Stimulated activated CD4-positive, alpha-beta T cell treated with anti-CD3 and anti-CD28 coated beads, Interleukin-1b, Interleukin-23, amount 100 ng/mL, for 1 hour (primary cell): ENCODE data around the gene GAS2L2.
"Not testable (repeated sequence)": the region's sequence is repeated elsewhere in the genome, so short reads cannot be mapped to it uniquely, and the experiment has no call there.

Experiments used
- DNase-seq, 2 donors: peaks; one replicate each; pipeline ENCODE4 v3.0.0-alpha.2; 2020; ENCODE audit warnings: low read depth in 2 of 2

Gene GAS2L2

DNA sequence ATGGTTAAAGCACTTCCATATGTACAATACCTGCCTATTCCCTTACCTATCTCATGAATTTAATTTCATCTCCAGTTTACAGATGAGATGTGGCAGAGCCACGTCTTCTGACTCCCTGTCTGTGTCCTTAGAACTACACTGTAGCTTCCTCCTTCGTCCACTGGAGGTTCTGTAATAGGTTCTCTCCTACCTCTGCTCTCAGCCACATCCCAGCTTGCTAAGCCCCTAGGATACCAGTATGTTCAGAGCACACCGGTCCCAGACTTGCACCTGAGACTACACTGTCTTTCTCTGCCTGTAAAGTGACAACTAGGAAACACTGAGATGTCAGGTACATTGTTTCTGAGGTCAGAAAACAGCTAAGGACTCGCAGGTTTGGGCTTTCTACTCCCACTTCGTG lies 25.4 kb downstream of the GAS2L2 start:
- no peak for DNase-seq

DNA sequence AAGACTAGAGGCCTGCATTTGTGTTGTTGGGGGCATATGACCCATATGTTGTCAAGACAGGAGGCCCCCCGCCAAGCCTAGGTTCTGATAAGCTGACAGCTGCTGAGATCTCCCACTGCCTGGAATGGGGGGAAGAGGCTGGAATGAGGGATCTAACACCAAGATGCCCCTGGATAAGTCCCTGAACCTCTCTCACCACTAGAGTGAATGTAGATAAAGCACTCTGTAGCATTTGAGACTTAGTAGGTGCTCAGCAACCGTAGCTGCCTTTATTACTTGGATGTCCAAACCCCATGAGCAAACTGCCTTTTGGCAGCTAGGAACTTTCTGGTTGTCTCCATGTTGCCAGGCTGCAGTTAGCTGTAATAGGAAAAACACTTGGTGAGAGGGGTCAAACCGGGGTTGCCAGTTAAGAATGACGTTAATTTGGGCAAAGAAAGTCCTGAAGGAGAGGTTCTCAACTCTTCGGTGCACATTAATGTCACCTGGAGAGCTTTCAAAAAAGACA lies 26.0 kb downstream of the GAS2L2 start:
- no peak for DNase-seq

DNA sequence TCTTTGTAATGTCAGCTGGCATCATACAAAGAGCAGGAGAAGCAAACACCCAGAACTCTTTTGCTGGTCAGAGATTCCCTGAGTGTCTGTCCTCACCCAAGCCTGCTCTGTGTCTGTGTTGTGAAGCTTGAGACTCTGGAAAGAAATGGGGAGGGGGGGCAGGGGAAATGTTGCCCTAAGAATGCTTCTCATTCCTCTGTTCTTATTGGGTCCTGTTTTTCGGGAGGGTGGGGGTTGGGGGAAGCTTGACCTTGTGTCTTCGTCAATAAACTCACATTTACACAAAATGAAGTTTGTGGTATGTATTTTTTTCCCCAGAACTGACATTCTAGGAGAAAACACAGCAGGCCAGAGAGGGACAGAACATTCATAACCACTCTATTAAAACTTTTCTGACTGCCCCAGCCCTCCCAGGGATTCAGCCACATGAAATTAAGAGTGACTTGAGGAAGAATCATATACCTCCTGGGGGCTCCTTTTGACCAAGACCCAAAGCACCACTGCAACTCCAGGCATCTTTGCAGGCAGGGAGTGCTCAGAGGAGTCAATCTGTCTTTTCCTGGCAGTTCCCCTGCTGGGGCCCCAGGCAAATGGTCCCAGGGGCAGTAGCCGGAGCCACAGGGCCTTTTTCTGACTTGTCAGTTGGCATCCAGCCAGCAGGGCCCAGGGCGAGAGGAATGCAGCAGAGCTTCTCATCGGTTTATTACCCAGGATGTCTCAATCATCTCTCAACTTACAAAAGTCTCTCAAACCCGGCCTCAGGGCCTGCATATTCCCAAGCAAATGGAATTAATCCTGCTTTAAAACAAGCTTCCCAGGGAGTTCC lies 26.7 kb downstream of the GAS2L2 start:
- DNase-seq, result no peak

DNA sequence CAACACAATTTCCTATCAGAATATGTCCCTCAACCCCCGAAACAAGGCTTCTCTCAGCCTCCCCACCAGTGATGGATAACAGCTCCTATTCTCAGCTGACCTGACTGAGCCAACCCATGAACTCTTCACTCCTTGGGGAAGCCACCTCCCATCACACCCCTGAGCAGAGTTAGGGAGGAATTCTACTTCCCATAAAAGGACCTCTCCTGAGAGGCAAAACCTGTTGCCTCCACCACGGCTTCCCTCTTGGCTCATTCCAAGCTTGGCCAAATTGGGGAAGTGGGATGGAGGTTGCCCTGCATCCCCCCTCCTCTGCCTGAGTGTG lies 27.3 kb downstream of the GAS2L2 start:
- no peak for DNase-seq

DNA sequence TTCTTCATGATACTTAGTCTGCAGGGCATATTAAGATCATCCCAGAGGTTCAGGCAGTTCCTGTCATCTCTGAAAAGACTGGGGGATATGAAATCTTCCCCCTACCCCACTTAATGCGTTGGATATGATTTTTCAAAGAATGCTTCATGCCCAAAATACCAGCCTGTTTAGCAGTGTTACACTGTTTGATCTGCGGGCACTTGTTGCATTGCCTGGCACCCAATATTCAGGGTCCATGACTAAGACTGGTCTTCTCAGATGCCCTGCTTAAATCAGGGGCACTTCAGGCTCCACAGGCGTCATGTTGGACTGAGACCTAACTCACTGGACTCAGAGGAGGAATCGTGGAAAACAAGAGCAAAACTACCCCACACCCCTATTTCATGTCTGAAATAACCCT lies 28.0 kb downstream of the GAS2L2 start:
- DNase-seq, result no peak

DNA sequence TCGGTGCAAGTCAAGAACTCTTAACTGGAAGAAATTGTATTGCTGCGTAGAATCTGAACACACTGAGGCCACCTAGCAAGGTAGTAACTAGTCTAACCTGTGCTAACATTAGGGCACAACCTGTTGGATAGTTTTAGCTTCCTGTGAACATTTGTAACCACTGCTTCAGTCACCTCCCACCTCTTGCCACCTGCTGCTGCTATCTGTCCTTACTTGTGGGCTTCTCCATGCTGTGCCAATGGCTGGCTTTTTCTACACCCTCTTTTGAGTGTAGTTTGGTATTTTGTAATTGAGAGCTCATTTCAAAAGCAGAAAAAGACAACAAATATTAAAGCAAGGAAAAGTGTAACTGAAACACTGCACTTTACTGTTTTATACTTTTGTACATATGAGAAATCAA lies 29.3 kb downstream of the GAS2L2 start:
- no peak for DNase-seq

DNA sequence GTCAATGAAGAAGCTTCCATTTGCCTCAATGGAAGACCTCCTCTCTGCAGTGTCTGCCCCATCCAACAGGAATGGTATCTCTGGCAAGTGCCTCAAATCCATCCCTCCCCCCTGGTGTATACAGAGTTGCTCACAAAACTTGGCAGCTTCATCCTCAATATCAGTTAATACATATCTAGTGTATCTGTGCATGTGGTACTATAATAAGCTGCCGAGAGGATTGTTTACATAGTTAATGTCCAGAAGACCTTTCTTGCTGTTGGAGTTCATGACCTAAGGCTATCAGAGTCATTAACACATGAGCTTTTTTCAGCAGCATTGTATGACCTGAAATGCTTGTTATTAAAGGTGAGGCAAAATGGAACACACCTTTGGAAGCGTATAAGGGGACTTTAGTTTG lies 35.6 kb downstream of the GAS2L2 start:
- no peak for DNase-seq

DNA sequence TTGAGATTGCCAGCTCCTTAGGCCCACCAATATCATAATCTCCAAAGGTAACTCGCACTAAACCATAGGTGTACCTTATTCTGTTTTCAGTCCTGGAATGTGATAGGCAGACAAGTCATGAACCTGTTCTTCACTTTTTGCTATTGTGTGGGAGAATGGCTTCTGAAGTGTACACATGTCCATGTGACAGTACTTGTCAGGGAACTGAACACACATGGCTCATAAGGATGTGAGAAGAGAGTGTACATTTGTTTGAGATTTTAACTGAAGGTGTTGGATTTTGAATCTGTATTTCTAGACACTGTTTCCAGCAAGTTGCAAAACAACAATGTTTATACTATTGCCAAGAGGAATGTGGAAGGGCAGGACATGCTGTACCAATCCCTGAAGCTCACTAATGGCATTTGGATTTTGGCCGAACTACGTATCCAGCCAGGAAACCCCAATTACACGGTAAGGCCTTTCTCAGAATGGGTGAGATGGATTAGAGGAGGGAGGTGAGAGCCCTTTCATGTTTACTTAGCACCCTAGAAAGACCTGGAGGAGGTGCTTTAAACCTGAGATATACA lies 36.1 kb downstream of the GAS2L2 start:
- no peak for DNase-seq

DNA sequence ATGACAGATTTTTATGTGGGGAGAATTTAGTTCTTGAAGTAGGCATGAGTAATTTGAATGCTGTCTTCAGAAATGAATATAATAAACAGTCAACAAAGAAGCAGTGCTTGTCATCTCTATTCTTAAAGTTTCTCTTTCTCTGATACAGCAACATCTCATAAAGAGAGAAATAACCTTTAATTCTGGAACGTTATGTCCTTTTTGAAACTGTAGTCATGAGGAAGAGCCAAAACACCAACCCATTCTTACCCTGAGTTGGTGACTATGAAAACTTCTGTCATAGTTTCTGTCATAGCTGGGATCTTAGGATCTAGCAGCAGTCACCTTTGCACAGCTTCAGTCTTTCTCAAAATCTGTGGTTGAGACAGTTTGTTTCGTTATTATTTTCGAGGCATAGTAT lies 36.9 kb downstream of the GAS2L2 start:
- DNase-seq, result no peak

DNA sequence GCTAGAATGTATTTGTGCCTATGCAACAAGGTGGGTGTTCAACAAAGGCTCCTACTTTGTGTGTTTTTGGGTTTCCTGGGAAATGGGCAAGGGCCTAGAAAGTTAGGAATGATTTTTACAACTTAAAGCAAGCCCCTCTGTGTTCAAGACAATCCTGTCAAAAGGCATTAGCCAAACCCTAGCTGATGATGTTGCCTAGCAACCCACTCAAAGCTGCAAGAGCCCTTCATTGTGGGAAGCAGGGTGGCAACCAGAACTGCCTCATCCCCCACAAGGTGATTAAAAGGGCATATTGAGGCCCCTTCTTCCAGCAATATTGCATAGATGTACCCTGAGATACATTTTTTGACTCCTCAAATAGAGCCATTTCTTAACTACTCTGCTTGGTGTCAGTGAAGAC lies 37.6 kb downstream of the GAS2L2 start:
- DNase-seq, result no peak

DNA sequence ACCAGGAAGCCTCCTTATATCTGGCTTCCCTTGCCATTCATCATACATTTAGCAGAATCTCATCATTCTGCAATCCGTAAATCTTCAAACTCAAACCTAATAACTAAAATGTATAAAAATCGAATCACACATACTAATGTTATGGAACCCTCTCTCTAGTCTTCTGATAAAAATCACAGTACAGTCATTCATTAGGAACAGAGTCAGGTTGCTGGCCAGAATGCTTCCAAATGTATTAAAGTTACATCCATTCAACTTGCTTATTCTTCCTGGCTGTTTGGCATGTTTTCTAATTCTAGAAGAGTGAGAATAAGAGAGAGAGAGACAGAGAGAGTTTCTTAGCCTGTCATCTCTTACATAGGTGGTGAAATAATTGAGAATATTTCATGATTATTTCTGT lies 38.1 kb downstream of the GAS2L2 start:
- DNase-seq, result no peak

DNA sequence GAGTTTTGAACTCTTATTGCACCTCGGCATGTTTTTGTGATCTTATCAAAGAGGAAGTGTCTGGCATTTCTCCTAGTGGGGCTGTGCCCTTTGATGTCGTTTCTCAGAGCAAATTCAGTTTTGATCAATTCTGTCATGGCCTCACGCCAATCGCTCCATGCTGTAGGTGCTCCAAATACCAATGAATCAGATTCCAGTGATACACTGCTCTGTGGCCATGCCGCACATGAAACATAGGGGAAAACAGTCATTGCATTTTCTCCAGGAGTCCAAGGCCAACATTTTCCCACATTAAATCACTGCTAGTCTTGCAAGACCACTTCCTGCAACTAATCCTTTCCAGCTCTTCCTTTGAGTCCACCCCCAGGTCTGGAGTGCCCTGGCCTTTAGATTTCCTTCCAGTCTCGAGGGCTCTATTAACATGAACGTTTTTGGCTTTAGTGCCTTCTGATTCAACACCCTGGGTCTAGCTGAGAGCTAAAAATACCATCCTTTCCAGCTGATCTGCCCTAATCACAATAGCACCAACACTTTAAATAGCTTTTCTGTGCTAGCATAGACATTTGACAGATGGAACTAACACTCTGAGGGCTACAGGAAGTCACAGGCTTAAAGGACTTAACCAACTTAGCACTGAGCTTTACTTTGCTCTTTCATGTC lies 39.8 kb downstream of the GAS2L2 start:
- DNase-seq, result no peak

DNA sequence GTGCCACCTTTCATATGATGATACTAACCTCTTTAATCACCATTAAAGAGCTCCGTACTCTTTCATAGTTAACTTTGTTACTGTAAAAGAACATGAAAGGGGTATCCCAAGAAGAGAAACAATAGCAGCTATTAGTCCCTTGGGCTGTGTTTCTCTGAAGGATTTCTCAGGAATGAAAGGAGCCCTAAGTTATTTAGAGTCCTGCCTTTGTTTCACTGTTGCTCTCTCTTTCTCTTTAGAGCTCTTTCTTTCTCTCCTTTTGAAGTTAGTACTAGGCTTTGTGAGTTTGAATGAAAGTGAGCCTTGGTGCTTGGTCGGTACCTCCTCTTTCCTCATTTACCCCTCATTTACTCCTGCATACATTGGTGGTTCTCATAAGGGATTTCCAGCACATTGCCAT lies 42.1 kb downstream of the GAS2L2 start:
- no peak for DNase-seq

DNA sequence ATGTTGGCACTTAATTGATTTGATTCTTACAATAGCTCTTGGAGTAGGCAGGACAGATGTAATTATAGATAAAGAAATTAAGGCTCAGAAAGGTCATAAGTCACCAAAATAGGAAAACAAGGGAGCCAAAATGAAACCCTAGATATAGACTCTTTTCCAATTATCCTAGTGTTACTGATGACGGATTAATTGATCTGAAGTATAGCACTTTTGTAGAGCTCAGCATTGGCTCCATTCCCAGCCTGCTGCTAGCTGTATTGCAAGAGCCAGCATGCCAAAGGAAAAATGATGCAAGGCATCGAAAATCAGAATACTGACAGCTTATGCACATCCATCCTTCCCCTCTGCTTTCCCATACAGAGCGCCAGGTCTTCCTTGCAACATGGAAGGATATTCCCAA lies 43.2 kb downstream of the GAS2L2 start:
- no peak for DNase-seq

DNA sequence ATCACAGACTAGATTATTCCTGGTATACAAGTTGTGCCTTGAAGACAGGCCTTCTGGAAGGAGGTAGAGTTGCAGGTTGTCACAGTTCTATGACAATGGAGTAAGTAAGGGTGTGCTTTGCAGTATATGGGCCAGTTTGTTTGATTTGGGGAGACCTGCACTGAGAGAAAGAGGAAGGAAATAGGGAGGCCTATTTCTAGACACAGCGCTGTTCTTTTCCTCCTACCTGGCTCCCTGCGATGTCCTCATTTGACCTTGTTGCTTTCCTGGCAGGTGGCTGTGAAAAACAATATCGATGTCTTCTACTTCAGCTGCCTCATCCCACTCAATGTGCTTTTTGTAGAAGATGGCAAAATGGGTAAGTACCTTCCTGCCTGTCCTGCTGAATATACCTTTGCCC lies 44.1 kb downstream of the GAS2L2 start:
- no peak for DNase-seq

DNA sequence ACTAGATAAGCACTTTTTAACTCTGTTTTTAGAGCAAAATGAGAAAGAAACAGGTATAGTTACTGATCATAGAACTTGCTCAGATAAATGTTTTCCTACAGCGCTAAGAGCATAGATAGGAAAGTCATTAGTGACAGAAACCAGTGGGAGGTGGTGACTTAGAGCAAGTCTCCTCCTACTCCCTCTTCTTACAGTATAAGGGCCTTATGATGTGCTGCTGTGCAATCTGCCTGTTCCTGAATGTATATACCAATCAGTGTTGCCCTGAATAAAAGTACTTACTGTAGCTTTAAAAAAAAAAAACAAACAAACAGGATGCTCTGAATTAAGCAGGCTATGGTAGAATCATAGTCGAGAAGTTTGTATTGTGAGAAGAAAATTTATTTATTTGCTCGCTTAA lies 44.9 kb downstream of the GAS2L2 start:
- DNase-seq, result no peak

DNA sequence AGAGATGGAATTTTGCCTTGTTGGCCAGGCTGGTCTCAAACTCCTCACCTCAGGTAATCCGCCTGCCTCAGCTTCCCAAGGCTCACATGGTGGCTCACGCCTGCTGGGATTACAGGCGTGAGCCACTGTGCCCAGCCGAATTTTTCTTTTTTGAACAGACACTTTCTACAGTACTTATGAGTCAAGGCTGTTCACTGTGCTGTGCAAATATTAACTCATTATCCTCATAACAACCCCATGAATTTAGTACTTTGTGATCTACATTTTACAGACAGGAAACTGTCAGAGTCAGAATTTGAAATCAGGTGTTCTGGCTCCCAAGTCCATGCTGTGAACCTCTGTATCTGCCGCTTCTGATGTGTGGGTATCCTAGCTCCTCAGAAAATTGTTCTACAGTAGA lies 47.3 kb downstream of the GAS2L2 start:
- DNase-seq, result no peak

DNA sequence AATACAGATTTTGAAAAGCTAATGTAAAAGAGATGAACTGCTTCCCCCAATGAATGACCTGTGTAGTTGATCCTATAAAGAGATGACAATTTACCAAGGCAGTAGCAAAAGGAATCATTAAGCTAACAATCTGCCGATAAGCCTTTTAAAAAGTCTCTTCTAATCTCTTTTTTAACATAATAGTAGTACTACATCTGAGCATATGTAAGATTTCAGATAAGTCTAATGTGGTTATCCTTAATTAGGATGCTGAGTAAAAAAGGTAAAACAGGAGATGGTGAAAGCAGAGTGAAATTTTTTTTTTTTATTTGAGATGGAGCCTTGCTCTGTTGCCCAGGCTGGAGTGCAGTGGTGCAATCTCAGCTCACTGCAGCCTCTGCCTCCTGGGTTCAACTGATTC lies 47.8 kb downstream of the GAS2L2 start:
- no peak for DNase-seq

DNA sequence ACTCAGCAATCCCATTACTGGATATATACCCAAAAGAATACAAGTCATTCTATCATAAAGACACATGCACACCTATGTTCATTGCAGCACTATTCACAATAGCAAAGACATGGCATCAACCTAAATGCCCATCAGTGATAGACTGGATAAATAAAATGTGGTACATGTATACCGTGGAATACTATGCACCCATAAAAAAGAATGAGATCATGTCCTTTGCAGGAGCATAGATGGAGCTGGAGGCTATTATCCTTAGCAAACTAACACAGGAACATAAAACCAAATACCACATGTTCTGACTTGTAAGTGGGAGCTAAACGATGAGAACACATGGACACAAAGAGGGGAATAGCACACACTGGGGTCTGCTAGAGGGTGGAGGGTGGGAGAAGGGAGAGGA lies 49.7 kb downstream of the GAS2L2 start:
- not testable (repeated sequence) for DNase-seq

DNA sequence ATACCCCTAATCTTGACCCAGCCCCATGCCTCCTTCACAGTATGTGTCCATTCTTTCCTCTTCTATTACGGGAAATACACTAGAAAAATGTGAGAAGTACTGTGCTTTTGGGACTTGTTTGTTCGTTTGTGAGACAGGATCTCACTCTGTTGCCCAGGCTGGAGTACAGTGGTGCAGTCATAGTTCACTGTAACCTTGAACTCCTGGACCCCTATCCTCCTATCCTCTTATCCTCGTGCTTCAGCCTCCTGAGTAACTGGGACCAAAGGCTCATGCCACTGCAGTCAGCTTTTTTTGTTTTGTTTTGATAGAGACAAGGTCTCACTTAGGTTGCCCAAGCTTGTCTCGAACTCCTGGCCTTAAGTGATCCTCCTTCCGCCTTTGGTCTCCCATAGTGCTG lies 51.5 kb downstream of the GAS2L2 start:
- DNase-seq, result no peak

DNA sequence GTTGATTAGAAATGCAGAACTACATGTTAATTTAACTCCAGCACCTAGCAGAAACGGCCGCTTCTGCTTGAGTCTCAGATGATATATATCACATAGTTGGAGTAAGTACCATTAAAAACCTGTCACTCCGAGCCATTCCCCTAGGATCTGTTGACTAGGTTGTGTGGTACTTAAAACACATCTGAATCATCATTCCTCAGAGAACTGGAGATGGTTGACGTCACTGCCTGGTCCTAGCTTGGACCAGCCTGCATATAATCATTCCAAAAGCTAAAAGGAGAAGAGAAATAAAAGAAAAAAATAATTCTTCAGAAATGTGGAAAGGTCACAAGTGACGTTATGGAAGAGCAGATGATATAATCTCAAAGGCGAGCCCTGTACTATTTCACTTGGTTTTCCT lies 52.9 kb downstream of the GAS2L2 start:
- no peak for DNase-seq

DNA sequence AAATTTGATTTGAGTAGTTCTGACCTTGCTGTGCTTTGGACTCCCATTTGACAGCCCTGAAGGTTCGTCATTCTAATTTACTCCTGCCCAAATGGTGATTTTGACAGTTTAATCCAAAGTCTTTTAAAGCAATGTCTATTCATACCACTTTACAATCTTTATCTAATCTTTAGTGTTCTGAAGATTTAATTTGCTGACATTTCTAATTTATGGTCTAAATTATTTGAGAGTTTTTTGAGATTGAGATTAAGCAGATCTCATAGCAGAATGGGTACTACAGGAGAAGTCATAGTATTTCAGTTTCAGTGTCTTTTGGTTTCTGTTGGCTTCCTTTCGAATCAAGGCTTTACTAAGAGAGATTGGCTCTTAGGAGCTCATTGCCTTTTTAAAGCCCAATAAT lies 54.2 kb downstream of the GAS2L2 start:
- no peak for DNase-seq

DNA sequence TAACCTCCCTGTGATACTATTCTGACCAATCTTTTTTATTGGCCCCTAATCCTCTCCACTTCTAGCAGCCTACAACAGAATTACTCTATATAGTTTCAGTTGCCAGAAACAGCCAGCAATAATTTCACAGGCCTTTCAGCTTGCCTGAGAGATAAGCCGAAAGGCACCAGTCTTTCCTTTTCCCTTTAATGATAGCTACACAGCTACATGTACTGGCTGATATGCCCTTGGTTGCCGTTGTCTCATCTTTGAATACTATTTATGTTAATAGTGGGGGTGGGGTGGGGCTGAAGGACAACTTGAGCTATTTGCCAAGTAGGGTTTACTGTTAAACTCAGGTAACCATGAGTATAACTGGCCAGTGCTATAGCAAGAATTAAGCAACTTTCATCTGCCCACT lies 57.4 kb downstream of the GAS2L2 start:
- no peak for DNase-seq
